Transverse colon (tissue), 3 donors: ENCODE data around the gene HIVEP1.

Experiments used
- EP300 ChIP-seq: sonication (generic); formaldehyde crosslinking; IDR thresholded peaks from one replicate; pipeline ENCODE4 v1.6.1; 2017; ENCODE audit warnings: antibody characterized with exemption, low read depth
- POLR2A ChIP-seq: fragments of 450-650 bp; IDR thresholded peaks from one replicate; pipeline ENCODE4 v1.6.1; 2016; ENCODE audit warnings: antibody characterized with exemption, mild to moderate bottlenecking, moderate library complexity
- TF ChIP-seq, protein P1 (sequence below), 5 experiments: fragments of 200-600 bp in 3 of 5; fragments of 450-650 bp in 2 of 5; sonication (generic) in 3 of 5; IDR thresholded peaks; 1 replicate in 2 of 5; 2 replicates in 3 of 5; pipeline ENCODE4 v1.5.1; 2016 to 2017; ENCODE audit warnings: antibody characterized with exemption in 5 of 5, inconsistent platforms in 3 of 5, mild to moderate bottlenecking in 2 of 5, moderate library complexity in 1 of 5

DNA sequence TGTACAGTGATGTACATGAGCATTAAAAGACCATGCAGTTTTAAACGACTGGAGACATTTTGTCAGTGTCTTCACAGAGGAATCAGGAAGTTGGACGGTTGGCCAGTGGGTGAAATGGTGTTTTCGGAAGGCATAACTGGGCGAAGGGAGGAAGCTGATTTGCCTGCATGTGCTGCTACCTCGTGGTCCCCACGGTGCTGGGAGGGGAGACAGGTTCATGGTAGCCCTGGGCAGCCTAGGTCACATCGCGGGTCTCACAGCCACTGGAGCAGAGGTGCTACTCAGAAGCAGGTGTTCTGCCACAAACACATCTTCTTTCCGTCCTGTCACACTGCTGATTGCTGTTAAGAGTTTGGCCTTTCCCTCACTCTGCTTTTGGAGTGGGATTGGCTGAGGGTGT lies 35.2 kb downstream of the HIVEP1 start:
- TF ChIP-seq POLR2A (no peak), EP300 (no peak)
- TF ChIP-seq, protein P1, sequence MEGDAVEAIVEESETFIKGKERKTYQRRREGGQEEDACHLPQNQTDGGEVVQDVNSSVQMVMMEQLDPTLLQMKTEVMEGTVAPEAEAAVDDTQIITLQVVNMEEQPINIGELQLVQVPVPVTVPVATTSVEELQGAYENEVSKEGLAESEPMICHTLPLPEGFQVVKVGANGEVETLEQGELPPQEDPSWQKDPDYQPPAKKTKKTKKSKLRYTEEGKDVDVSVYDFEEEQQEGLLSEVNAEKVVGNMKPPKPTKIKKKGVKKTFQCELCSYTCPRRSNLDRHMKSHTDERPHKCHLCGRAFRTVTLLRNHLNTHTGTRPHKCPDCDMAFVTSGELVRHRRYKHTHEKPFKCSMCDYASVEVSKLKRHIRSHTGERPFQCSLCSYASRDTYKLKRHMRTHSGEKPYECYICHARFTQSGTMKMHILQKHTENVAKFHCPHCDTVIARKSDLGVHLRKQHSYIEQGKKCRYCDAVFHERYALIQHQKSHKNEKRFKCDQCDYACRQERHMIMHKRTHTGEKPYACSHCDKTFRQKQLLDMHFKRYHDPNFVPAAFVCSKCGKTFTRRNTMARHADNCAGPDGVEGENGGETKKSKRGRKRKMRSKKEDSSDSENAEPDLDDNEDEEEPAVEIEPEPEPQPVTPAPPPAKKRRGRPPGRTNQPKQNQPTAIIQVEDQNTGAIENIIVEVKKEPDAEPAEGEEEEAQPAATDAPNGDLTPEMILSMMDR (IDR thresholded peaks at IDR 0.05) = no peak
